Fibroblast of lung (primary cell): ENCODE results near the gene PHF21A.

Experiments used
- CTCF ChIP-seq, 2 donors: IDR thresholded peaks in 1 of 2; conservative IDR thresholded peaks in 1 of 2; 1 replicate in 1 of 2; 2 replicates in 1 of 2; pipeline ENCODE4 v1.5.1; 2011 to 2012; ENCODE audit warnings: low read length in 2 of 2, control low read depth in 1 of 2, inconsistent platforms in 1 of 2, low read depth in 1 of 2, mild to moderate bottlenecking in 1 of 2
- EZH2 ChIP-seq: IDR thresholded peaks from 2 replicates; pipeline ENCODE4 v1.5.1; 2012; ENCODE audit warnings: low read length, control low read depth, mild to moderate bottlenecking; ENCODE audit errors: missing control alignments

DNA sequence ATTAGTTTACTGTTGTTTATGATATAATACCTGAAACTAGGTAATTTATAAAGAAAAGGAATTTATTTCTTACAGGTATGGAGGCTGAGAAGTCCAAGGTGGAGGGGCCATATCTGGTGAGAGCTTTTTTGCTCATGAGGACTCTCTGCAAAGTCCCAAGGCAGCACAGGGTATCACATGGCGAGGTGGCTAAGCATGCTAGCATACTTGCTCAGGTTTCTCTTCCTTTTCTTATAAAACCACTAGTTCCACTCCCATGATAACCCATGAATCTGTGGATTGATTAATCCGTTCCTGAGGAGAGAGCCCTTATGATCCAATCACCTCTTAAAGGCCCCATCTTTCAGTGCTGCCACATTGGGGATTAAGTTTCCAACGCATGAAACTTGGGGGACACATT, 82.7 kb downstream of the PHF21A start:
- no peak for TF ChIP-seq EZH2
- TF ChIP-seq CTCF (conservative IDR thresholded peaks at IDR 0.05 in 1 of 2, IDR thresholded peaks at IDR 0.05 in 1 of 2; ENCODE audit: low read depth in 1 of 2, low read length in 2 of 2): no peak
